HG03432 (cell line): ENCODE measurements around the gene BDKRB1.

Experiments
- ATAC-seq: cut with Tn5 transposase; IDR thresholded peaks from one replicate; pipeline ENCODE4 v1.9.1; 2021; ENCODE audit warnings: mild to moderate bottlenecking, moderate library complexity; ENCODE audit not compliant: unreplicated experiment

The BDKRB1 gene

GRCh38 chr14:96255501-96256366, at the start of gene BDKRB1:
BDKRB1 (plus strand) TSS chr14:96256210; CDS start chr14:96263683, 7,473 bp downstream.
- ATAC-seq: no peak

DNA sequence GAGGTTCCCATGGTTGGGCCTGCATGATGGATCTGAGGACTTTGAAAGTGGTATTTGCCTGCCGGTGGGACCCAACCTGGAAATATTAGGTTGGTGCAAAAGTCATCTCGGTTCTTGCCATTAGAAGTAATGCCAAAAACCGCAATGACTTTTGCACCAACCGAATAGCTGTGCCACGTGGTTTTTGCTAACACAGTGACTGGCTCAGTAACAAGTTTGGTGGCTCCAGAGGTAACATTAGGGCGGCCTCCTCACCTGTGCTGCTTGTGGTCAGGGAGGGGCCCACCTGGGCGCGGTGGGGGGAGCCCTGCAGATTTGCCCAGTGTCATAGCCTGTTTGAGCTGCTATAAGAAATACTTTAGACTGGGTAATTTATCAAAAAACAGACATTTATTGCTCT, 49.5 kb upstream of the BDKRB1 start:
- no peak for ATAC-seq

DNA sequence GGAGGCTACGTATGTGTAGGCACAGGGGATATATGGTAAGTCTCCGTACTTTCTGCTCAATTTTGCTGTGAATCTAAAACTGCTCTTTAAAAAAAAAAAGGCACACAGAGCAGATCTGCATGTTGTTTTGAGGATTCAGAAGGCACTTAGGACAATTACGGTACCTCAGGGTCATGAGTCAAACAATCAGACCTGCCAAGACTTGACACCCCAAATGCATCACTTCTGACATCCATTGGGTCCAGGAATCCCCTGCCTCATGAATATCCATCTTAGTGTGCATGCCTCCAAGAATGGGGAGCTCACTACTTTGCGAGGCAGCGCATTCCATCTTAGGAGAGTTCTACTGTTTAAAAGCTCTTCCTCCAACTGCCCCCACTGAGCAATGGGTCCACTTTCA, 48.3 kb upstream of the BDKRB1 start:
- no peak for ATAC-seq

- ATAC-seq: no peak
These were observed 47.3 kb upstream of the BDKRB1 start for GRCh38 chr14:96208739-96209138.

DNA sequence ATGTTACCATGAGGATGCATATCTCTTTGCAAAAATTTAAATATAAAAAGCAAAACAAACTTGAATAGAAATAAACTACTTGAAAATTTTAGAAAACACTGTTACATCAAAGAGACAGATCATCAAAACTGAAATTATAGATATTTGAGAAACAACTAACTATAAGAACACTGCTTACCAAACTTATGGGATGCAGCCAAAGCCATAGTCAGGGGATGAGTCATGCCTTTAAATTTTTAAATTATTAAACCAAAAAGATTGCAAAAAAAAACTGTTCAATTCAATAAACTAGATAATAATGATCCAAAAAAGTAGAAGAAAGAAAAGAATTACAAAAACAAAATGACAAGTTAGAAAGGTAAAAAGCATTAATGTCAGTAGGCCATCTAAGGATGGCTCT, 43.9 kb upstream of the BDKRB1 start:
- no peak for ATAC-seq

GRCh38 chr14:96212896-96213295, 43.1 kb upstream of the BDKRB1 start:
- no peak for ATAC-seq

GRCh38 chr14:96213871-96214465, 42.0 kb upstream of the BDKRB1 start:
- no peak for ATAC-seq

GRCh38 chr14:96214793-96215192, 41.2 kb upstream of the BDKRB1 start:
- ATAC-seq: no peak

DNA sequence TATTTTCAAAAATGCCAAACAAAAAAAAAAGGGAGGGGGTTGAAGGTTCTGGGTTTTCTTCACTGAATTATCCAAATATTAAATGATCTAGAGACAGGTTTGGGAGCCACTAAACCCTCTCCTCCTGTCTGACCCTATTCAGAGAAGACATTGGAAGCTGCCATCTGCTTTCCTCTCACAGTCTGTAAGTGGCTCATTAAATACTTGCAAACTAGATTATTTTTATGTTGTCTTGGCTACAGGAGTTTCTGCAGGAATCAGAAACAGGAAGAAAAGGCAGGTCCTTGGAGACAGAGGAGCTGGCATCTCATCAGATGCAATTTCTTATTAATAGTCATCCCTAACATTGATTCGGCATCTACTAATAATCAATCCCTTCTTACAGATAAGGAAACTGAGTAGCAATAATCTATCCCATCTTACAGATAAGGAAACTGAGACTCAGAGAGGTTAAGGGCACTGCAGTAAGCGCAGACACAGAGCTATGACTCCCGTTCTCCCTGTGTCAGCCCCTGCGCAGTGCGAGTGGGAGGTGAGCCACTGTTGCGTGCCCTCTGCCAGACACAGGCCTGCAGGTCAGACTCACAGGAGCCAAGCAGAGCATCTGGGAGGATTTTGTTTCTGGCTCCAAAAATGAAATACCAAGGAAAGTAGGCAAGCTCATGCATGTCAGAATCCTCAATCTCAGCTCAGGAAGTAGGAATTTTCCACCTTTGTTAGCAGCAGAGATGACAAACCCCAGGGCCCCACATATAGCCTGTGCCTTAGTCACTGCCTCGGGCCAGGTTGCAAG, 40.4 kb upstream of the BDKRB1 start:
- no peak for ATAC-seq

- no peak for ATAC-seq
These were observed 39.4 kb upstream of the BDKRB1 start for GRCh38 chr14:96216627-96217026.

DNA sequence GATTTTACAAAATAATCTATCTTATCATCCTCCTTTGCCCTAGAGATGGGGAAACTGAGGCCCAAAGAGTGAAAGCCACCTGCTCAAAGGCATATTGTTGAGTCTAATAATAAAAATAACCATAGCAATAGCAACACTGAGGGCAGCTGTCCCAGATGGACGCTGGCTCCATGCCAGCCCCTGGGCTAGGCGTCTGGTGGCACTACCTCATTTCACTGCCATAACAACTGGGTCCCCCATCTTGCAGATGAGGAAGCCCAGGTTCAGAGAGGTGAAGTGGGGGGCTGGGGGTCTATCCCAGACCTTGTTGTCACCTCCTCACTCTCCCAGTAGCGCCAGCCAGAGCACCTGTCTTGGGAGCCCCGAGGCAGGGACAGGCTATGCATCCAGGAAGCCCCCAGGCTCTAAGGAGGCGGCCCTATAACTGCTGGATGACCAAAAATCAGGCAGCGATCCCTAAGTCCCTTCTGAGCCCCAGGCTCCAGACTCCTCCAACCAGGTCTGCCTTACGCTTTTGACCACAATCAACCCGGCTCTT, 38.6 kb upstream of the BDKRB1 start:
- ATAC-seq: no peak

DNA sequence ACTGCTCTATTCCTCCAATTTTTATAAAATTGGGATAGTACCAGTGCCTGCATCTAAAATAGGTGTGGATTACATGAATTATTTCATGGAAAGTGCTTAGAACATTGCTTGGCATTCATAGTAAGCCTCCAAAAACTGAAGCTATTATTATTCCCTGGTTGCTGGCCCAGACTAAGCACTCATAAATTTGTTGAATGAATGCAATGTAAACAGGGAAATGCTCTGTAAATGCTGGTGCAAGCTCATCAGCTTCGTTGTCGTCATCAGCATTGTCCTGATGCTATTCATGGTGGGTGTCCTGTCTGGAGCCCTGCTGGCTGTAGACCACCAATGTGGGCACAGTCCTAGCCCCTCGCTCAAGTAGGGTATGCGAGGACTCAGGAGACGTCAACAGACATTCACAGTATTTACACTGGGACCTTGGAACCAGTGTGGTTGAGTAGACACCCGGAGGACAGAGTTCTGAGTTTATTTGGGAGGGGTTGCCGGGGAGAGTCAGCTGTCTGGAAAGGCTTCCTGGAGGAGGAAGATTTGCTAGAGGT, 34.8 kb upstream of the BDKRB1 start:
- ATAC-seq: no peak

- ATAC-seq: no peak
These were observed 34.2 kb upstream of the BDKRB1 start for GRCh38 chr14:96221841-96222240.

- no peak for ATAC-seq
These were observed 31.4 kb upstream of the BDKRB1 start for GRCh38 chr14:96224480-96225096.

DNA sequence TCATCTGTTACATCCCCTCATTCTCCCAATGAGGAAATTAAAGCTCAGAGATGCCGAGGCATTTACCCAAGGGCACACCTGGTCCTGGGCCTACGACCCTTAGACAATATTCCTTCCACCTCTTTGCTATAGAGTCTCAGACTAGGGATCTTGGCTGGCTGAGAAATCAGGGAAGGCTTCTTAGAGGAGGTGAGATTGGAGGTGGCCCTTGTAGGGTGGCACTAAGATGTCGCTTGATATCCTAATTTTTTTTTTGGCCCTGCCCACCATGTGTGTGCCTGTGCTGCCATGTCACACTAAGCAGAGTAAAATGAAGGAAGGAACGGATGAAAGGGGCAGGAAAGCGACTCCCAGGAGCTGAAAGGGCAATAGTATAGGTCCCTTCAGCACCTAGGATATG, 30.8 kb upstream of the BDKRB1 start:
- ATAC-seq: no peak

DNA sequence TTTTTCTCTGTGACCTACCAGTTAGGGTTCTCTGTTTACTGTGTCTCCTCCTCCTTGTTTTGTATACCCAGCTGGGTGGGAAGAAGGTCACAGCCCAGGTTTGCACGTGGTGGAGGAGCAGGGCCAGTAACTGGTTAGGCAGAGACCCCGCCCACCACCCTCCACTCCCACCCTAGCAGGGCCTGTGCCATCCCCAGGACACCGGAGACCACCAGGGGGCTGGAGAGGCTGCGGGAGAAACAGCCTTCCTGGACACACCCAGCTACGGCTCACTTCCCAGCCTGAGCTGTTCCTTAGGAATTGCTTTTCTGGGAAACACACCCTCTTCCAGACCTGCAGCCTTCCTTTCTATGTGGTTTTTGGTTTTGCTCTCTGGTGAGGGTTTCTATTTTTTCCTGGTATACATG, 30.3 kb upstream of the BDKRB1 start:
- no peak for ATAC-seq

DNA sequence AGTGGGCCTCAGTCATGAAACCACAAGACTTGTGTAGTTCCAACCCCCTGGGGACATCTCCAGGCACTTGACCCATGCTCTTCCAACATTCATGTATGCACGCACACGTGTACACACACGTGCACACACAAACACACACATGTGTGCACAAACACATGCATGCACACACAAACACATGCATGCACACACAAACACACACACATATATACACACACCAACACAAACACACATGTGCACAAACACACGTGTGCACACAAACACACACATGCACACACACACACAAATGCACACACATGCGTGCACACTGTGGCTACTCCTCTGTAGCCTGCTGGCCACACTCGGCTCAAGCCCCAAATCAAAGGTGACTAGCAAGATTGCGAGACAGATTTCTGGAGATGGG, 28.6 kb upstream of the BDKRB1 start:
- no peak for ATAC-seq

GRCh38 chr14:96229315-96229714, 26.7 kb upstream of the BDKRB1 start:
- no peak for ATAC-seq

GRCh38 chr14:96231056-96231455, 25.0 kb upstream of the BDKRB1 start:
- no peak for ATAC-seq

- no peak for ATAC-seq
These were observed 24.4 kb upstream of the BDKRB1 start for GRCh38 chr14:96231526-96232130.
